Measurements from ENCODE around the gene PLEKHG4B.
"Not testable (repeated sequence)": the region's sequence is repeated elsewhere in the genome, so short reads cannot be mapped to it uniquely, and the experiment has no call there.

Gene PLEKHG4B

GRCh38 chr5:156411-157072 lies 64.6 kb downstream of the PLEKHG4B start:
- no peak for DNase-seq (ENCODE audit: low spot score)

- DNase-seq (ENCODE audit: low spot score), result no peak
These were observed 65.3 kb downstream of the PLEKHG4B start for GRCh38 chr5:157126-157715.

DNA sequence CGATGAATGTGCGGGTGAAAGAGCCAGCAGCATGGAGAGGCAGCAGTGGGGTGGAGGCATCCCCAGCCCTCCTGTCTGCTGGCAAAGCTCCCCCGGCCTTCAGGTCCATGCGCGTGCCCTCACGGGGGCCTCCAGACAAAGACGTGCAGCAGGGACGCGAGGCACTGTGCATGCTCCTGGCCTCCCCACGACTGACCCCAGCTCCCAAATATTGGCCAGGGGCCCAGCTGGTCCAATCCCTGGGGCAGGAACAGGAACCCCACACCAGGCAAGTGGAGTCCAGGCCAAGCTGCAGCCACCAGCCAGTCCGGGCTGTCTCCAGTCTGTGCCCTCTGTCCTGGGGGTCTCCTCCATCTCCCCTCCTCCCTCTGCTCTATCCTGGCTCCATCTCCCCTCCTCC lies 65.8 kb downstream of the PLEKHG4B start:
- no peak for DNase-seq (ENCODE audit: low spot score)

- DNase-seq (ENCODE audit: low spot score), result no peak
These were observed 67.0 kb downstream of the PLEKHG4B start for GRCh38 chr5:158807-159447.

DNA sequence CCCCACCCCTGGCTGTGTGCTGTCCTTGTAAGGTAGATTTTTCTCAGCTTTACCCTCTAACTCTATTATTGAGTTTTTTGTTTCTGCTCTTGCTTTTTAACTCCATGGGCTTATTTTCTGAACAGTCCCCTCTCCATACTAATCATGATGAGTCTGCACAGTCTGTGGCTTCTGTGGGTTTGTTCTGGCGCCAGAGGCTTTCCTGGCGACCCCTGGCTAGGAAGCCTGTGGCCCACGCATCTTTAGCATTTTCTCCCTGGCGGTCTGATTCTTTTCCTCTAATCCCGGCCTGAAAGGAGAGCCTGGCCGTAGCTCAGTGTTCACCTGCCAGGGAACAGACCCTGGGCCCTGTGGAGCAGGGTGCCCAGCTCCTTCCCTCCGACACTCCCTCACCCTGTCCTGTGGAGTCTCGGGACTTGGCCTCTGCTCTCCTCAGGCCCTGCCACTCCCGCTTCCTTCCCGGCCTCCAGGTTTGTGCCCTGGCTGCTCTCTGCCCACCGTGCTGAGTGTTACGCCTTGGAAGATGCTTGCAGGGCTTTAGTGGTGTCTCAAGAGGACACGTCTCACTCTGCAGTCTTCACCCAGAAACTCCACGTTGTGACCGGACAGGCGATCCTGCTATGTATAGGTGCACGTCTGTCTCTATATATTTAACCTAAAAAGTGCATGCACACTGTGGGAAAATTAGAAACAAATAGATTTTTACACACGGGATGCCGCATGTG lies 67.6 kb downstream of the PLEKHG4B start:
- DNase-seq (ENCODE audit: low spot score), result no peak

GRCh38 chr5:160173-160510 lies 68.2 kb downstream of the PLEKHG4B start:
- DNase-seq (ENCODE audit: low spot score), result no peak

- DNase-seq (ENCODE audit: low spot score), result no peak
These were observed 69.2 kb downstream of the PLEKHG4B start for GRCh38 chr5:160921-161802.

DNA sequence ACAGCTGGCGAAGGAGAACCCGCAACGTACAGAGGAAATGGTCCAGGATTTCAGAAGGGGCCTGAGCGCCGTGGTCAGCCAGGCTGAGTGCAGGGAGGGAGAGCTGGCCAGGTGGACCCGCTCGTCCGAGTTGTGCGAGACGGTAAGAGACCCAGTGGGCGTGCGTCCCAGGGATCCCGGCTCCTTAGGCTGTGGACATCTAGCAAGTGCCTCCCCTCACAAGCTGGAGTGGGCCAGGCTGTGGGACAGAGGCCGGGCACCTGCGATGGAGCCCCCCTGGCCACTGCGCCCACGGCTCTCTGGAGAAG lies 69.8 kb downstream of the PLEKHG4B start:
- no peak for DNase-seq (ENCODE audit: low spot score)

DNA sequence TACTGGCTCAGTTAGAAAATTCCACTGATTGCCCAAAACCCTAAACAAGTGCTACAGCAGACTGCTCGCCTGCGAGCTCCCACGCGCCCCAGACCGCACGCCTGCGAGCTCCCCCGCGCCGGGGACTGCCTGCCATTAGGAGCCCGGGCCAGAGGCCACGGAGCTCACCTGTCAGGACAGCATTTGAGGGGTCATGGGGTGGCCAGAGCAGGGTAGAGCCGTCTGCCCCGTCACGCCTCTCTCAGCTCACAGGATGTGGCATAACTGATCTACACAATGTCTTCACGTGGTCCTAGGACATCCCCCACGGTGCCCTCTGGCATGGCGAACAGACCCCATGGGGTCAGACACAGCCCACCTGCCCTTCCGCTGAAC lies 70.2 kb downstream of the PLEKHG4B start:
- DNase-seq (ENCODE audit: low spot score), result no peak

- DNase-seq (ENCODE audit: low spot score), result no peak
These were observed 70.8 kb downstream of the PLEKHG4B start for GRCh38 chr5:162565-163337.

DNA sequence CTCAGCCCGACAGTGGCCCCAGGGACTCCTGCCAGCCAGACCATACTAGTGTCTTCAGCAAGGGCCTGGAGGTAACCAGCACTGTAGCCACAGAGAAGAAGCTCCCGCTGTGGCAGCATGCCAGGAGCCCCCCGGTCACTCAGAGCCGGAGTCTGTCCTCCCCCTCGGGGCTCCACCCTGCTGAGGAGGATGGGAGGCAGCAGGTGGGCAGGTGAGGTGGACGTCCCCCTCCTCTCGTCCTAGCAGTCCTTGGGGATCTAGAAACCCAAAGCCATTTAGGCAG lies 71.3 kb downstream of the PLEKHG4B start:
- DNase-seq (ENCODE audit: low spot score), result no peak

- no peak for DNase-seq (ENCODE audit: low spot score)
These were observed 71.9 kb downstream of the PLEKHG4B start for GRCh38 chr5:163841-164240.

- DNase-seq (ENCODE audit: low spot score), result no peak
These were observed 72.3 kb downstream of the PLEKHG4B start for GRCh38 chr5:164244-164643.

DNA sequence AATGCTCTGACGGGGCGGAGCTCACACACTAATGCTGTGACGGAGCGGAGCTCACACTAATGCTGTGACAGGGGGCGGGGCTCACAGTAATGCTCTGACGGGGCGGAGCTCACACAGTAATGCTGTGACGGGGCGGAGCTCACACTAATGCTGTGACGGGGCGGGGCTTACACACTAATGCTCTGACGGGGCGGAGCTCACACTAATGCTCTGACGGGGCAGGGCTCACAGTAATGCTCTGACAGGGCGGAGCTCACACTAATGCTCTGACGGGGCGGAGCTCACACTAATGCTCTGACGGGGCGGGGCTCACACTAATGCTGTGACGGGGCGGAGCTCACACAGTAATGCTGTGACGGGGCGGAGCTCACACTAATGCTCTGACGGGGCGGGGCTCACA lies 72.8 kb downstream of the PLEKHG4B start:
- not testable (repeated sequence) for DNase-seq (ENCODE audit: low spot score)

DNA sequence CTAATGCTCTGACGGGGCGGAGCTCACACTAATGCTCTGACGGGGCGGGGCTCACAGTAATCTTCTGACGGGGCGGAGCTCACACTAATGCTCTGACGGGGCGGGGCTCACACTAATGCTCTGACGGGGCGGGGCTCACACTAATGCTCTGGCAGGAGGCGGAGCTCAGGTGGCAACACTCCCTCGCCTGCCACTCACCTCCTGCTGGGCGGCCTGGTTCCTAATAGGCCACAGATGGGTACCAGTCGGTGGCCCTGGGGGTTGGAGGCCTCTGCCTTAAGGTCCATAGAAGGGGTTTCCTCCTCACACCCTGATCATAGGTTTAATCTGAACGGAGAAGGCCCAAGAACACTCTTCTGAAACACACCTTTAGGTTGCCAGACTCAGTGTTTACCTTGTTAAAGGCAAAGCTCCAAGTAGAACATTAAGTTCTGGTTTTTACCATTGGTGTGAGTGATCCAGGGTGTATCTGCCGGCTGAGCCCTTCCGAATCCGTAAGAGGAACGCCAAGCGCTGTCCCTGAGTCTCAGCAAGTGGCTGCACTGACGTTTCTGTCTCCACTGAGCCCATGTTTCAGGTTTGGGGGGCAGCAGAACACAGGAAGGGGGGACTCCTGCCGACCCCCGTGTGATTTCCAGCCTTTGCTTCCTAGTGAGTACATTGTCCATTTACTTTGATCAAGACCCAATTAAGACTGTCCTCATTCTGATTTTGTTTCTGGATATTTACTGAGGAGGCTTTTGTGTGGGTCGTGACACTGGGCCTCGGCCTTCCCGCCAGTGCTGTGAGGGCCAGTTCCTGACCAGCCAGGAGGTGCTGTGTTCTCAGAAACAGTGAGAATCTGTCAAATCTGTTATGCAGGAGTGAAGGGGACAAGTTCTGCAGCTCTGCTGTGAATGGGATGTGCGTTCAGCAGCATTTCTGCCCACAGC lies 74.7 kb downstream of the PLEKHG4B start:
- DNase-seq (ENCODE audit: low spot score), result no peak

DNA sequence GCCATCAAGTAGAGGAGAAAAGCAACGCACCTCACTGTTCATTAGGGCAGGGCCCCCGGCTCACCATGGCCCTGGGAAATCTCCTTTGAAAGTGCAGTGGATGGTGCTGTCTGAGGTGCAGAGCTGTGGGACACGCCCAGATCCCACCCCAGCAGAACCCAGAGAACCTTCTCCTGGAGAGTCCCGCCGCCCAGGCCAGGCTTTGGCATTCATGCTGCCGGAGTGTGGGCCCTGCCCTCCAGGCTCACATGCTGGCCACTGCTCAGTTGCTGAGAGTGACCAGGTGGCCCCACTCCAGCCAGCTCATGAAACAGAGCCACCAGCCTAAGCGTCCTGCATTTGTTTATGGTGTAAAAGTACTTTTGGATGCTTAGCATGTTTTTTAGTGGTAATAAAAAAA lies 75.5 kb downstream of the PLEKHG4B start:
- no peak for DNase-seq (ENCODE audit: low spot score)

DNA sequence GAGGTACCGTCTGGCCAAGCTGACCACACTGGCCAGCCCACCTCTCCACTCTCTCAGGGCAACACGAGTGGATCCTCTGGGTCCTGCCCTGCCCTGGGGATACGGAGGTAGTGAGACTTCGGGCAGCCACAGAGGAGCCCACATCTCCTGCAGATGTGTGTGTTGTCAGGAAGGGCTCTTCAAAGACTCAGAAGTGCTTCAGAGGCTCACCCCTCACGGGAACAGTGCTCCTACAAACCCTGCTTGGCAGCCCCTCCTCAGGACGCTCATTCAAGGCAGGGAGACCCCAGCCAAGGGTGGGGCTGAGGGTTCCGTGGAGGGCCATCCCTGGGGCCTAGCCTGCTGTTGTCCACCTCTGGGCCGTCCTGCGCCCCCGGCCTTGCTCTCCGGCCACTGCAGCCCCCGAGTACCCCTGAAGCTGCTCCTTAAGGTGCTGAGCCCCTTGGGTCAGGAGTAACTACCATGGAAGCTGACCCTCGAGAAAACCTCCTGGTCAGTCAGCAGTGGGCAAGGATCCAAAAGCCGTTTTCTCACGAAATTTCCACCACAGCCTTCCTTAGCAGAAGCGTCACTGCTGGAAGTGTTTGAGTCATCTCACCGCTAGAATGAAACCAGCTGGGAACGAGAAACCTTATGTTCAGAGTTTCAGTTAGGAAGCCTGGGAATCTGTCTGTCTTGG lies 76.2 kb downstream of the PLEKHG4B start:
- no peak for DNase-seq (ENCODE audit: low spot score)

GRCh38 chr5:169071-169727 lies 77.2 kb downstream of the PLEKHG4B start:
- DNase-seq (ENCODE audit: low spot score), result no peak

- DNase-seq (ENCODE audit: low spot score), result no peak
These were observed 77.7 kb downstream of the PLEKHG4B start for GRCh38 chr5:169728-170094.
